Parathyroid adenoma (tissue), 2 donors: ENCODE data around the gene ZNF142.

Source experiments
- H2AFZ ChIP-seq: fragments of 300-600 bp; sonication (generic); one replicate; pipeline ENCODE4 v1.7.0; 2017; ENCODE audit warnings: antibody characterized with exemption, mild to moderate bottlenecking
- H3K27ac ChIP-seq: fragments of 300-600 bp; sonication (generic); one replicate; pipeline ENCODE4 v1.7.0; 2017
- H3K27me3 ChIP-seq: fragments of 300-600 bp; sonication (generic); one replicate; pipeline ENCODE4 v1.7.0; 2017; ENCODE audit warnings: low read length; ENCODE audit not compliant: control insufficient read depth, insufficient read depth
- H3K36me3 ChIP-seq: fragments of 300-600 bp; sonication (generic); one replicate; pipeline ENCODE4 v1.7.0; 2017; ENCODE audit warnings: low read length; ENCODE audit not compliant: control insufficient read depth, insufficient read depth
- H3K4me1 ChIP-seq: fragments of 300-600 bp; sonication (generic); one replicate; pipeline ENCODE4 v1.7.0; 2017; ENCODE audit warnings: control low read depth
- H3K4me2 ChIP-seq: fragments of 300-600 bp; sonication (generic); one replicate; pipeline ENCODE4 v1.7.0; 2017; ENCODE audit warnings: low read length
- H3K4me3 ChIP-seq: fragments of 300-600 bp; sonication (generic); one replicate; pipeline ENCODE4 v1.7.0; 2017; ENCODE audit warnings: low read depth, low read length
- H3K79me2 ChIP-seq: fragments of 300-600 bp; sonication (generic); one replicate; pipeline ENCODE4 v1.7.0; 2017; ENCODE audit warnings: control low read depth
- H3K9ac ChIP-seq: fragments of 300-600 bp; sonication (generic); one replicate; pipeline ENCODE4 v1.7.0; 2017; ENCODE audit warnings: mild to moderate bottlenecking
- H3K9me3 ChIP-seq: fragments of 300-600 bp; sonication (generic); one replicate; pipeline ENCODE4 v1.7.0; 2017; ENCODE audit warnings: low read length; ENCODE audit not compliant: control insufficient read depth
- CTCF ChIP-seq: fragments of 300-600 bp; sonication (generic); IDR thresholded peaks from one replicate; pipeline ENCODE4 v1.7.0; 2017; ENCODE audit warnings: antibody characterized with exemption, mild to moderate bottlenecking
- donor health status: primary hyperparathyroidism.

Gene ZNF142

GRCh38 chr2:218618102-218618860, 41.1 kb downstream of the ZNF142 start:
- Histone ChIP-seq H3K9ac (no peak overlapping the region), H2AFZ (no peak overlapping the region), H3K9me3 (no peaks in the 10 kb centered on the region), H3K4me2 (no peak overlapping the region), H3K36me3 (no peaks in the 10 kb centered on the region), H3K4me3 (no peak overlapping the region), H3K79me2 (no peaks in the 10 kb centered on the region), H3K27ac (no peak overlapping the region), H3K4me1 (peaks cover 5% of the 10 kb centered on the region), H3K27me3 (no peaks in the 10 kb centered on the region)
- no peak for TF ChIP-seq CTCF

GRCh38 chr2:218615868-218616315, 43.5 kb downstream of the ZNF142 start:
- no peaks in the 10 kb centered on the region for H3K36me3 ChIP-seq
- no peak overlapping the region for H3K4me2 ChIP-seq
- H3K27ac ChIP-seq = no peak overlapping the region
- H3K4me3 ChIP-seq = no peak overlapping the region
- no peaks in the 10 kb centered on the region for H3K4me1 ChIP-seq
- H2AFZ ChIP-seq = no peak overlapping the region
- H3K27me3 ChIP-seq = no peaks in the 10 kb centered on the region
- H3K79me2 ChIP-seq = no peaks in the 10 kb centered on the region
- H3K9me3 ChIP-seq = no peaks in the 10 kb centered on the region
- TF ChIP-seq CTCF = no peak
- H3K9ac ChIP-seq = no peak overlapping the region

DNA sequence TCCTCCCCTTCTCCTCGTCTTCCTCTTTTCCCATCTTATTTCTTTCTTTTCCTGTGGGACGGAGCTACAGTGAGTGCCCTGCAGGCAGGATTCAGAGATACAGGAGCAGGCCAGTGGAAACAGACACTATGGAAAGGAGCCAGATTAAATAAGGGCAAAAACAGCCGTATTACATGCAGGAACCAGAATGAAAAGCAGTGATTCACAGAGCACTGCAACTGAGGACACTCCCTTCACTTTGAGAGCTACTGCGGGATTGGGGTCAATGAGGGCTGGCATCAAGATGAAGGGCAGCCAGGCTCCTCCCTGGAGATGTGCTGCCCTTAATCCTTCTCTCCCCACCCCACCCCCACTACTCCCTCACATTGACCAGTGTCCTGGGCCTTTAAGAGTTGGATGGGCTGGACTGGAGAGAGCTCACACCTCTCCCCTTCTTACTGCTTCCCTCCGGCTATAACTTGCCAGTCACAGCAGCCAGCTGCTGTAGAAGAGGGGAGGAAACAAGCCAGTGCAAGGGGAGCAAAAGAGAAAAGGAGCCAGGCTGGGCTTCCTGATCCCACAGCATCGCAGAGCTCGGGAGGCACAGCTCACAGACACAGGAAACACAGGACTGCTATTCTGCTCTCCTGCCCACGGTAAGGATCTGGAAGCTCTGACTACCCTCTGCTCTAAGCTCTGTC, 51.8 kb downstream of the ZNF142 start, which contains the start of gene PLCD4:
TSS of gene PLCD4 (plus strand) at position 464 of the 680 bp plus-strand sequence. CDS start 7,841 bp downstream, outside the sequence.
- no peak within 1 kb of the TSS for H3K9ac ChIP-seq
- peaks cover 23% of the 10 kb centered on the region for H3K4me1 ChIP-seq
- no peaks in the 10 kb centered on the region for H3K36me3 ChIP-seq
- no peaks in the 10 kb centered on the region for H3K9me3 ChIP-seq
- H3K27ac ChIP-seq = peak within 1 kb of the TSS; percentile 67
- peak within 1 kb of the TSS; percentile 94 for H2AFZ ChIP-seq
- H3K27me3 ChIP-seq = no peaks in the 10 kb centered on the region
- peak within 1 kb of the TSS; percentile 25 for H3K4me3 ChIP-seq
- H3K79me2 ChIP-seq = no peaks in the 10 kb centered on the region
- no peak for TF ChIP-seq CTCF
- H3K4me2 ChIP-seq = peak within 1 kb of the TSS; percentile 67

DNA sequence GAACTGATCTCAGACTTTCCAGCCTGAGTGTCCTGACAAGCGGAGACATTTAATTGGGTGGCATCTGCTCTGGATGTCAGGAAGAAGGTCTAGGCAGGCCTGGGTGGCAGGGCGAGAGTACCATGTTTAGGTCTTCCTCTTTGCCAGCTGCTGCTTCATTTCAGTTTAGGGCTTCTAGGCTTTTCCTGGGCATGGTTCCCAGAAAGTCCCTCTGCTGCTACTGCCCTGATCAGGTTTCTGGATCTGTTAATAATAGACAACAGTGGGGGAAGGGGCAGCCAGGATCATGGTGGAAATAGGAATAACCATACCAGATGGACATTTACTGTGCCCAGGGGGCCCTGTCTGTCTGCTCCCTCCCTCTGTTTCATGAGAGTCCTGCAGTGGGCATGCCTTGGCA, 54.0 kb downstream of the ZNF142 start:
- no peak for TF ChIP-seq CTCF
- Histone ChIP-seq H3K27me3 (no peaks in the 10 kb centered on the region), H3K36me3 (no peaks in the 10 kb centered on the region), H3K79me2 (no peaks in the 10 kb centered on the region), H3K4me1 (peaks cover 23% of the 10 kb centered on the region), H2AFZ (peak overlapping the region; percentile 86), H3K4me2 (peak overlapping the region; percentile 55), H3K9ac (no peak overlapping the region), H3K4me3 (no peak overlapping the region), H3K9me3 (no peaks in the 10 kb centered on the region), H3K27ac (no peak overlapping the region)
